HG03460 (cell line): ENCODE data around the gene SLC16A3.

Experiments
- ATAC-seq: cut with Tn5 transposase; IDR thresholded peaks from one replicate; pipeline ENCODE4 v1.9.1; 2021; ENCODE audit not compliant: unreplicated experiment

Gene SLC16A3

DNA sequence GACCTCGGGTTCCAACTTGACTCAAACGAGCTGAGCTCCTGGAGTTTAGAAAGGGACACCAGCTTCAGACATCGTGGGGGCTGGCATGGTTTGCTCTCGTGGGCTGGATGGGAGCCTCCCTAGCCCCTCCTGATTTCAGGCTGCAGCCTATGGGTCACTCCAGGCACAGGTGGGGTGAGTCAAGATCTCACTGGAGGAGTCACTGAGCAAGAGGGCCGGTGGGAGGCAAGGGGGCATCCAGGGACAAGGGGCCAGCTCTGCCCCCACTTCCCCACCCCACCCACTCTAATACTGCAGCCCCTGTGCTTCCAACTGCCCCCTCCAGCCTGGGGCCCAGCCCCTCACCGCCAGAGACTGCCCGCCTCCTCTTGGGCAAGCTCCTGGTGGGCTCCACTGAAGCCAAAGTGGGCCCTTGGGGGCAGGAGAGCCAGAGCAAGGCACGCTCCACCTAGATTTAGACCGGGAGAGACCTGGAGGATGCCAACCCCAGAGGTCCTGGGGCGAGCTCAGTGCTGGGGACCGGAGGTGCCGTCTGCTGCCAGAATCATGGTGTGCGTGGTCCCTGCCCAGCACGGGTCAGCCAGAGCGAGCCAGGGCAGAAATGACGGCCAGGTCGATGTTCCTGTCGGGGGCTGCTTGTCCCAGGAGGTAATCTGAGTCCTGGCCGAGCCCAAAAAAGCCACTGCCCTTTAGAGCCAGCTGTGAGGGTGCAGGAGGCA lies 6.4 kb downstream of the SLC16A3 start:
- ATAC-seq, result no peak

DNA sequence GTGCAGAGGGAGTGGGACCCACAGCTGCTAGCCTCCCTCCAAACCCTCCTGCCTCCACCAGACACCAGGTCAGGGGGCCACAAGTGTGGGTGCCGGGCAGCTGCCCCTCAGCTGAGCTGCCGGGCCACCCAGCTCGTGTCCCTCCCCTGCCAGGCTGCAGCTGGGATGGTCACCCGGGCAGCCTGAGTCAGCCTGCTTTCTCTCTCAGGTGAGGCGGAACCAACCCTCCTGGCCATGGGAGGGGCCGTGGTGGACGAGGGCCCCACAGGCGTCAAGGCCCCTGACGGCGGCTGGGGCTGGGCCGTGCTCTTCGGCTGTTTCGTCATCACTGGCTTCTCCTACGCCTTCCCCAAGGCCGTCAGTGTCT lies 6.9 kb downstream of the SLC16A3 start:
- ATAC-seq, result no peak

GRCh38 chr17:82236142-82236971 lies 7.5 kb downstream of the SLC16A3 start:
- ATAC-seq, result no peak

DNA sequence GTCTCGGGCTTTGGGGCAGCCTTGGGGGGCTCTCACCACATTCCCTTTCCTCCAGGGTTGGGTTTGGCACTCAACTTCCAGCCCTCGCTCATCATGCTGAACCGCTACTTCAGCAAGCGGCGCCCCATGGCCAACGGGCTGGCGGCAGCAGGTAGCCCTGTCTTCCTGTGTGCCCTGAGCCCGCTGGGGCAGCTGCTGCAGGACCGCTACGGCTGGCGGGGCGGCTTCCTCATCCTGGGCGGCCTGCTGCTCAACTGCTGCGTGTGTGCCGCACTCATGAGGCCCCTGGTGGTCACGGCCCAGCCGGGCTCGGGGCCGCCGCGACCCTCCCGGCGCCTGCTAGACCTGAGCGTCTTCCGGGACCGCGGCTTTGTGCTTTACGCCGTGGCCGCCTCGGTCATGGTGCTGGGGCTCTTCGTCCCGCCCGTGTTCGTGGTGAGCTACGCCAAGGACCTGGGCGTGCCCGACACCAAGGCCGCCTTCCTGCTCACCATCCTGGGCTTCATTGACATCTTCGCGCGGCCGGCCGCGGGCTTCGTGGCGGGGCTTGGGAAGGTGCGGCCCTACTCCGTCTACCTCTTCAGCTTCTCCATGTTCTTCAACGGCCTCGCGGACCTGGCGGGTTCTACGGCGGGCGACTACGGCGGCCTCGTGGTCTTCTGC lies 8.4 kb downstream of the SLC16A3 start:
- no peak for ATAC-seq

DNA sequence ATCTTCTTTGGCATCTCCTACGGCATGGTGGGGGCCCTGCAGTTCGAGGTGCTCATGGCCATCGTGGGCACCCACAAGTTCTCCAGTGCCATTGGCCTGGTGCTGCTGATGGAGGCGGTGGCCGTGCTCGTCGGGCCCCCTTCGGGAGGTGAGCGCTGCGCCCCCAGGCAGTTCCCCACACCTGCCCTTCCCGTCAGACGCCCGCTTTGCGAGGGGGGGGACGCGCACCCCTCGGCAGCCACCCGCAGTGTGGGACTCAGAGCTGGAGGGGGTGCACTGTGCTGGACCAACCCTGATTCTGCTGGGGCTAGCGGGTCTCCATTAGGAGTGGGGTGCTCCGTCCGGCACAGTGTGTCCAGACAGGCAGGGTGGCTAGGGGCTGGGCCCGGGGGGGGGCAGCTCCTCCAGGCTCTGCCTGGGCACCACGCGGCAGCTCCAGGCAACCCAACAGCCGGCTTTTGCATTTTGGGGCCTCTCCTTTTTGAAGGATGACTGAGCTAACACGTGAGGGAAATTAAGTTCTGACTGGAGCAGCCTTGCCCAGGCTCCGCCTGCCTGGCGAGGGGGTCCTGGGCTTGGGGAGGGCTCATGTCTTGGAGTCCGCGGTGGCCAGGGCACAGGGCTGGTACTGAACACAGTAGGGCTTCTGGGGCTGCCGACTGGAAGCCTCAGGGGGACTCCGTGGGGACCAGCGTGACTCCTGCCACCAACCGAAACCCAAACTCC lies 9.1 kb downstream of the SLC16A3 start:
- ATAC-seq, result no peak

DNA sequence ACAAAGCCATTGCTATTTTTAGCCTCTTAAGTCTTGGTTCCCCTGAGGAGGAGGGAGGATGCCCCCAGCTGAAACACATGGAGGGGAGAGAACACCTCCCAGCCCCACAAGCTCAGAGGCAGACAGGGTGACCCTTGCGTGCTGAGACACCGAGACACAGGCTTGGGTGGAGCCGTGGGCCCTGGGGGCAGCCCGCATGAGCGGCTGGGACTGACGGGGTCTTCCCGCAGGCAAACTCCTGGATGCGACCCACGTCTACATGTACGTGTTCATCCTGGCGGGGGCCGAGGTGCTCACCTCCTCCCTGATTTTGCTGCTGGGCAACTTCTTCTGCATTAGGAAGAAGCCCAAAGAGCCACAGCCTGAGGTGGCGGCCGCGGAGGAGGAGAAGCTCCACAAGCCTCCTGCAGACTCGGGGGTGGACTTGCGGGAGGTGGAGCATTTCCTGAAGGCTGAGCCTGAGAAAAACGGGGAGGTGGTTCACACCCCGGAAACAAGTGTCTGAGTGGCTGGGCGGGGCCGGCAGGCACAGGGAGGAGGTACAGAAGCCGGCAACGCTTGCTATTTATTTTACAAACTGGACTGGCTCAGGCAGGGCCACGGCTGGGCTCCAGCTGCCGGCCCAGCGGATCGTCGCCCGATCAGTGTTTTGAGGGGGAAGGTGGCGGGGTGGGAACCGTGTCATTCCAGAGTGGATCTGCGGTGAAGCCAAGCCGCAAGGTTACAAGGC lies 9.8 kb downstream of the SLC16A3 start:
- ATAC-seq, result no peak

GRCh38 chr17:82239401-82239925 lies 10.6 kb downstream of the SLC16A3 start:
- ATAC-seq, result no peak

- ATAC-seq, result no peak
Measured at GRCh38 chr17:82239926-82240505, 11.2 kb downstream of the SLC16A3 start.

DNA sequence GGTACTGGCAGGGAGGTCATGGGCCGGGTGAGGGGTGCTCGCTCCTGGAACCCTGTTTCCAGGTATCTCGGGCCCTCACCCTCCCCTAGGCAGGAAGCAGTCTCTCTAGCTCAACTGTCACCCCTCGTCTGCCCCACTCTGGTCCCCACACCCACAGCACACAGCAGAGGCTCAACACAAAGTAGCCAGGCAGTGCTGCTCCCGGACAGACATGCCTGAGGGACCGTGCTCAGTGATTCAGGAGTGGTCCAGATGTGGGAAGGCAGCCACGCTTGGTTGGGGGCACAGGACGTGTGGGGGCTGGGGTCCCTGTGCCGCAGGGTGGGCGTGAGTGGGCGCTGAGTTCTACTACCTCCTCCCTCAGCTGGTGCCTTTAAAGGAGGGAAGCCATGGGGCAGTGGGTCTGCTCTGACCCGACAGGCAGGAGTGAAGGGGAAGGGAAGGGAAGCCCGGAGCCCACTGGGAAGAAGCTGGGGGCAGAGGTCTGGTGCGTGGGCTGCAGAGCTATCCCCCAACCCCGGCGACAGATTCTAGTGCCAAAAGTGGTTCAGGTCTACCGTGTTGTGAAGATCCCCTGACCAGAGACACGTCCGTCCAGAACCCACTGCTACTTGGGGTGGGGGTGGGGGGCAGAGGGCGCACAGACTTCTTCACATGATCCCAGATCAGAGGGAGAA lies 11.8 kb downstream of the SLC16A3 start:
- ATAC-seq, result no peak

DNA sequence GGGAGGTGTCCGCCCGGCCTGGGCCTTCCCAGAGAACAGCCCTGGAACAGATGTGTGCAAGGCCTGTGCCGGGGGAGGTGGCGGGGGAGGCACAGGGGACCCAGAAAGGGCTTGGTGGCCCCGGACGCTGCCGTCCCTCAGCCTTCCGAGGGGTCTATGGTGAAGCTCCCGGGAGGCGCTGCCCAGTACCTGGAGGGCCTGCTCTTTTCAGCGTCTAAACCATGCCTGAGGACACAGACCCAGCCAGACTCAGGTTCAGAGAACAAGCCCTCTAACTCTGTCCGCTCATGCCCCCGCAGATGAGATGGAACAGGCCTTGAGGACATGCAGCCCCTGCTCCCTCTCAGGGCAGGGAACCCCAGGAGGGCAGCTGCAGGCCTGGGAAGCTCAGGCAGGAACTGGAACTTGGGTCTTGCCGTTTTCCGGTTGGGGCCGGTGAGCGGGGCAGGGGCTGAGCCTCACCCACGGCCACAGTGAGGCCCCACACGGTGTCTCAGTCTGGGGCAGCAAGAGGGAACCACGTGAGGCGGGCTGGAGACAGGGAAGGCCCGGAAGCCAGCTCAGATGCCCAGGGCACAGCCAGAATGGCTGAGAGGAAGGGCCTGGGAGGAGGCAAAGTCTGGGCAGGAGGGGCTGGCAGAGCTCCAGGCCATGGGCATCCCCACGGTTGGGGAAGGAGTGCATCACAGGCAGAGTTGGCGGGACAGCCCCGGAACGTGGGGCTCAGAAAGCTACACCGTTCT lies 12.5 kb downstream of the SLC16A3 start:
- no peak for ATAC-seq

- ATAC-seq, result no peak
Measured at GRCh38 chr17:82241926-82242697, 13.3 kb downstream of the SLC16A3 start.

DNA sequence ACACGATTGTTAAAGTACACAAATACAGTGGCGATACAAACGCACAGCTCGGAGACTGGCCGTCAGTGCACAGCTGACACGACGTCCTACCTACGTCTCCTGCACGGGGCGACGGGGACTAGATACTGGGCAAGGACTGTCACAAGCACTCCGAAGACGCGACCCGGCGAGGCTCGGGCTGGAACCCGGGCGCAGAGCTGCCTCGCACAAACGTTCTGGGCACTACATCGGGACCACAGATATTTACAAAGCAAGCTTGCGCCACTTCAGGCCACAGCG lies 13.8 kb downstream of the SLC16A3 start:
- ATAC-seq, result no peak

DNA sequence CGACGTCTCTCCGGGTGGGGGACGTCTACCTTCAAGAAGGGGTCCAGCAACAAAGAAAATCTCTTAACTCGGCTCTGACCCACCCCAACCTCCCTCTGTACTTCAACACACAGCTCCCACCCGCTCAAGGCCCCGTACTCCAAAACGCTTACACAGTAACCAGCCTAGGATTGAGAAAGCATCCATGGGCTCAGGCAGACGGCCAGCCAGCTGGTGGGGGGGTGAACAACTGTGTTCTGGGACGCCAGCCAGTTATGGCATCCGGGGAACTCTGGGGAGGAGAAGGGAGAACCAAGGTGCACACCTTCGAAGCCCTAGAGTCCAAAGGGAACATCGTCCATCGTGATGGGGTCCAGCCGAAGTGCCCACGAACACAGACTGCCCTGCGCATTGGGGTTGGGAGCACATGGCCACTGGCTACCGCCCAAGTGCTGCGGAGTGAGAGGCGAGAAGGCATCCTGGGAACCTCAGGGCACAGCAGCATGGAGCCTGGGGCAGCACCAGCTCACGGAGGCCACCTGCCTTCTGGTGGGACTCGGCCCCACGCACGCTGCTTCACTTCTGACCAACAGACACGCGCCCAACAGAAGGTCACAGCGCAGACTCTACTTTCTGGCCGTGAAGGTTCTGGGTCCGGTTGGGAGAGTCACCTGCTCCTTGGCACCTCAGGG lies 14.3 kb downstream of the SLC16A3 start:
- ATAC-seq, result no peak

- no peak for ATAC-seq
Measured at GRCh38 chr17:82243648-82244412, 15.0 kb downstream of the SLC16A3 start.

DNA sequence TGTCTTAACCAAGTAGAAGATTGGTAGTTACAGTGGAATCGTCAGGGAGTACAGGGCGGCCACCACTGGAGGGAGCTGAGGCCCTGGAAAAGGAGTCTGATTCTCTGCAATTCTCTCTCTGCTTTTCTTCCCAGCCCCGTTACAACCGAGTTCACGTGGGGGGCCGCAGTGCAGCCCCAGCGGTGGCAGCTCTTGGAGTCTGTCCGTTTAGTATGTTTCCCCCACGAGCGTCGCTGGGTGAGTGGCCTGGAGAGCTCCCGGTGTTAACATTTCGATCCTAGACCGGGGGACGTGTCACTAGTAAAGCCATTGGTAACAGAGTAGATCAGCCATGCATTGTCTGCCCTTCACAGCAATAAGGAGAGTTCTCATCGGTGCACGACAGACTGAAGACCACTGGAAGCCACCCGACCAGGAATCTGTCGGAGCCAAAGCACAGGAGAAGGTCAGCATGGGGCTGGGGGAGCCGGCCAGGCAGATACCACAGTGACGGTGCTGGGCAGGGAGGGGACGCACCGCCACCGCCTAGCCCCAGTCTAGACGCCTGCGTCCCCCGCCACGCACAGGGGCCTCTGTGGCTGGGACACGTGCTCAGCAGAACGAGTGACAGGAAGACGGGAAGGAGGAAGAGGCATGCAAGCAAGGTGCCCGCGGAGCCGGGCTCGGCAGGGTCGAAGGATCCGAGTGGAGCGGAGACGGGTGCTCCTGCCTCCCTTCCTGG lies 15.7 kb downstream of the SLC16A3 start:
- no peak for ATAC-seq
